Keratinocyte (primary cell): ENCODE results near the gene NME7. TPM values are rescaled to one million over a fixed set of nuclear protein-coding genes. Genes with fewer than 3 reads are reported as not detected.
"Not testable (repeated sequence)": the region's sequence is repeated elsewhere in the genome, so short reads cannot be mapped to it uniquely, and the experiment has no call there.

Experiments
- DNase-seq: peaks from one replicate; pipeline ENCODE4 v3.0.0-alpha.2; 2011; ENCODE audit warnings: low read depth, missing footprints, low spot score
- FAIRE-seq: peaks from 2 replicates; lab custom pipeline; 2011; peaks lifted over from hg19 to GRCh38; lab: Jason Lieb, UNC
- H2AFZ ChIP-seq: 2 replicates; pipeline ENCODE4 v1.6.0; 2012; ENCODE audit warnings: low read length, control low read depth, inconsistent platforms; ENCODE audit not compliant: control insufficient read depth
- H3K27ac ChIP-seq: 2 replicates; pipeline ENCODE4 v1.5.1; 2011; ENCODE audit warnings: low read length; ENCODE audit not compliant: control insufficient read depth, insufficient read depth
- H3K27me3 ChIP-seq: 3 replicates; pipeline ENCODE4 v1.6.0; 2011; ENCODE audit warnings: low read length; ENCODE audit not compliant: control insufficient read depth, insufficient read depth; ENCODE audit errors: extremely low read depth
- H3K36me3 ChIP-seq, 2 experiments: 2 replicates in 1 of 2; 3 replicates in 1 of 2; pipeline ENCODE4 v1.5.1; 2011; ENCODE audit warnings: low read length in 2 of 2, mild to moderate bottlenecking in 1 of 2; ENCODE audit not compliant: control insufficient read depth in 2 of 2, insufficient read depth in 2 of 2; ENCODE audit errors: extremely low read depth in 1 of 2
- H3K4me1 ChIP-seq: 3 replicates; pipeline ENCODE4 v1.5.1; 2011; ENCODE audit warnings: low read length; ENCODE audit not compliant: control insufficient read depth, insufficient read depth; ENCODE audit errors: extremely low read depth
- H3K4me2 ChIP-seq: 3 replicates; pipeline ENCODE4 v1.6.0; 2011; ENCODE audit warnings: low read depth, low read length; ENCODE audit not compliant: control insufficient read depth, insufficient read depth; ENCODE audit errors: extremely low read depth
- H3K4me3 ChIP-seq, 3 experiments: fragments of 200-600 bp in 1 of 3; sonication (generic) in 1 of 3; 2 replicates in 2 of 3; 3 replicates in 1 of 3; pipeline ENCODE4 v1.5.1; 2011 to 2016; ENCODE audit warnings: low read length in 3 of 3, mild to moderate bottlenecking in 3 of 3, control low read depth in 2 of 3, inconsistent platforms in 1 of 3, low read depth in 1 of 3, mixed read lengths in 1 of 3, mixed run types in 1 of 3, moderate library complexity in 1 of 3; ENCODE audit not compliant: control insufficient read depth in 2 of 3, insufficient read depth in 2 of 3; ENCODE audit errors: extremely low read depth in 1 of 3
- H3K79me2 ChIP-seq: 2 replicates; pipeline ENCODE4 v1.6.0; 2012; ENCODE audit warnings: low read length; ENCODE audit not compliant: control insufficient read depth, insufficient read depth
- H3K9ac ChIP-seq: 3 replicates; pipeline ENCODE4 v1.6.0; 2011; ENCODE audit warnings: low read length; ENCODE audit not compliant: control insufficient read depth, insufficient read depth; ENCODE audit errors: extremely low read depth
- H3K9me1 ChIP-seq: 3 replicates; pipeline ENCODE4 v1.6.0; 2011; ENCODE audit warnings: low read length; ENCODE audit not compliant: control insufficient read depth, insufficient read depth; ENCODE audit errors: extremely low read depth
- H3K9me3 ChIP-seq: 2 replicates; pipeline ENCODE4 v1.5.1; 2012; ENCODE audit warnings: low read depth, low read length; ENCODE audit not compliant: control insufficient read depth
- H4K20me1 ChIP-seq: 3 replicates; pipeline ENCODE4 v1.6.0; 2011; ENCODE audit warnings: low read length; ENCODE audit not compliant: control insufficient read depth, insufficient read depth; ENCODE audit errors: extremely low read depth
- CTCF ChIP-seq, 3 experiments: IDR thresholded peaks in 1 of 3; conservative IDR thresholded peaks in 1 of 3; optimal IDR thresholded peaks in 1 of 3; 2 replicates in 2 of 3; 3 replicates in 1 of 3; pipeline versions ENCODE3 to v1.5.1; 2011; ENCODE audit warnings: low read length in 3 of 3, mild to moderate bottlenecking in 3 of 3, moderate library complexity in 2 of 3, control low read depth in 1 of 3, inconsistent platforms in 1 of 3; ENCODE audit not compliant: insufficient read depth in 2 of 3; ENCODE audit errors: extremely low read depth in 1 of 3
- EZH2 ChIP-seq: IDR thresholded peaks from one replicate; pipeline ENCODE4 v1.6.1; 2012; ENCODE audit warnings: inconsistent platforms, mild to moderate bottlenecking, low read length, moderate library complexity
- dilution Hi-C: fragments of 300-500 bp; cut with MboI; formaldehyde crosslinking; loops from one replicate; pipeline ENCODE4 v1.7.0; 2020; ENCODE audit warnings: low sequenced_read_pairs; ENCODE audit not compliant: extremely low pct_ligation_motif_present
- polyA plus RNA-seq, 5 experiments: library from polyadenylated mRNA; depleted of rRNA in 3 of 5; stranded (reverse) in 3 of 5; stranded (forward) in 1 of 5; unstranded in 1 of 5; fragments of >200 nt; gene quantifications; 1 replicate in 1 of 5; 2 replicates in 3 of 5; 3 replicates in 1 of 5; pipeline versions ENCODE4 v1.2.1 to v1.2.3, GENCODE V29; 2011 to 2012; ENCODE audit warnings: missing spikeins in 2 of 5, low read depth in 1 of 5, low replicate concordance in 1 of 5

Gene NME7
- polyA plus RNA-seq, 1 donor (not counting 4 experiments of a cell fraction or from before 2014, with no cell fraction given) = 52.9 TPM

- H3K27ac ChIP-seq = no peak overlapping the region
- no peak for TF ChIP-seq EZH2
- TF ChIP-seq CTCF (optimal IDR thresholded peaks at IDR 0.05 in 1 of 3, IDR thresholded peaks at IDR 0.05 in 1 of 3, conservative IDR thresholded peaks at IDR 0.05 in 1 of 3; ENCODE audit: extremely low read depth in 1 of 3, insufficient read depth in 2 of 3, low read length in 3 of 3) = no peak
- no peak for DNase-seq
- dilution Hi-C loops = no loop called here
- H3K4me3 ChIP-seq = no peak overlapping the region
- H3K9ac ChIP-seq = no peak overlapping the region
- H3K9me1 ChIP-seq = no peaks in the 10 kb centered on the region
- no peaks in the 10 kb centered on the region for H3K9me3 ChIP-seq
- H3K4me2 ChIP-seq = no peak overlapping the region
- peaks cover 5 to 7% of the 10 kb centered on the region in 2 experiments for H3K36me3 ChIP-seq
- H3K79me2 ChIP-seq = peaks cover 3% of the 10 kb centered on the region
- no peaks in the 10 kb centered on the region for H4K20me1 ChIP-seq
- H3K27me3 ChIP-seq = no peaks in the 10 kb centered on the region
- no peak overlapping the region for H2AFZ ChIP-seq
- H3K4me1 ChIP-seq = peaks cover 3% of the 10 kb centered on the region
- no peak for FAIRE-seq
Measured at GRCh38 chr1:169127305-169127704, 240.3 kb downstream of the NME7 start.

DNA sequence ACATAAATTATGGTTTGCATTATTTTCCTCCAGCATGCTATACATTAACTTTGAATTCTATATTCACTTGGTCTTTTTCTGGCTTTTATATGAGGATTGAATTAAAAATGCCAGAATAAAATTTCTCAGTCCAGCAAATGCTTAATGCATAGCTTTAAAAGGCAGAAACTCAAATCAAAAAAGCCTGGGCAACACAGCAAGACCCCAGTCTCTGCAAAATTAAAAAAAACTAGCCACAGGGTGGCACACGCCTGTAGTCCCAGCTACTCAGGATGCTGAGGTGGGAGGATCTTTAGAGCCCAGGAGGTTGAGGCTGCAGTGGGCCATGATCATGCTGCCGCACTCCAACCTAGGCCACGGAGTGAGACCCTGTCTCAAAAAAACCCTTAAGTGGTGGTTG is 241.3 kb downstream of the NME7 start:
- H3K27ac ChIP-seq = no peak overlapping the region
- TF ChIP-seq EZH2 = no peak
- no peak for TF ChIP-seq CTCF (optimal IDR thresholded peaks at IDR 0.05 in 1 of 3, IDR thresholded peaks at IDR 0.05 in 1 of 3, conservative IDR thresholded peaks at IDR 0.05 in 1 of 3; ENCODE audit: extremely low read depth in 1 of 3, insufficient read depth in 2 of 3, low read length in 3 of 3)
- H3K9ac ChIP-seq = no peak overlapping the region
- no peak overlapping the region for H2AFZ ChIP-seq
- H4K20me1 ChIP-seq = no peaks in the 10 kb centered on the region
- FAIRE-seq (no peak), DNase-seq (no peak)
- peaks cover 5 to 6% of the 10 kb centered on the region in 2 experiments for H3K36me3 ChIP-seq
- dilution Hi-C loops = no loop called here
- no peaks in the 10 kb centered on the region for H3K4me1 ChIP-seq
- no peak overlapping the region for H3K4me3 ChIP-seq
- no peak overlapping the region for H3K4me2 ChIP-seq
- no peaks in the 10 kb centered on the region for H3K9me1 ChIP-seq
- H3K79me2 ChIP-seq = peaks cover 8% of the 10 kb centered on the region
- no peaks in the 10 kb centered on the region for H3K9me3 ChIP-seq
- H3K27me3 ChIP-seq = no peaks in the 10 kb centered on the region

DNA sequence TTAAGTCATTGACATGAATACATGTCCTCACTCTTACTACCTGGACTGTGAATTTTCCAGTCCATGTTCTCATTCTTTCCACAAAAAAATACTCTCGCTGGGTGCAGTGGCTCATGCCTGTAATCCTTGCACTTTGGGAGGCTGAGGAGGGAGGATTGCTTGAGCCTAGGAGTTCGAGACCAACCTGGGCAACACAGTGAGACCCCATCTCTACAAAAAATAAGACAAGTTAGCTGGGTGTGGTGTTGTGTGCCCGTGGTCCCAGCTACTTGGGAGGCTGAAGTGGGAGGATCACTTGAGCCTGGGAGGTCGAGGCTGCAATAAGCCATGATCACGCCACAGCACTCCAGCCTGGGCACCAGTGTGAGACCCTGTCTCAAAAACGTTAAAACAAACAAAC is 242.0 kb downstream of the NME7 start:
- H3K4me2 ChIP-seq, dilution Hi-C loops, H3K4me1 ChIP-seq, FAIRE-seq, H3K4me3 ChIP-seq, H4K20me1 ChIP-seq, H3K27ac ChIP-seq, DNase-seq, H3K9ac ChIP-seq, H3K27me3 ChIP-seq, H3K36me3 ChIP-seq, H3K9me1 ChIP-seq, H2AFZ ChIP-seq, H3K9me3 ChIP-seq, H3K79me2 ChIP-seq: not testable (repeated sequence)
